Osteoblast (primary cell): ENCODE data around the gene ZNHIT2. TPM values are rescaled to one million over a fixed set of nuclear protein-coding genes. Genes with fewer than 3 reads are reported as not detected.

Source experiments
- DNase-seq: peaks from one replicate; pipeline ENCODE4 v3.0.0; 2011; ENCODE audit warnings: low spot score, mixed read lengths; ENCODE audit not compliant: insufficient read length; ENCODE audit errors: missing footprints
- H2AFZ ChIP-seq: 2 replicates; pipeline ENCODE4 v1.6.0; 2011; ENCODE audit warnings: mild to moderate bottlenecking, low read length
- H3K27ac ChIP-seq: 2 replicates; pipeline ENCODE4 v1.5.1; 2011; ENCODE audit warnings: mild to moderate bottlenecking, low read depth, low read length, moderate library complexity
- H3K27me3 ChIP-seq: 2 replicates; pipeline ENCODE4 v1.6.0; 2012; ENCODE audit warnings: mild to moderate bottlenecking, control low read depth, inconsistent platforms, low read length, moderate library complexity; ENCODE audit not compliant: insufficient read depth
- H3K36me3 ChIP-seq: 2 replicates; pipeline ENCODE4 v1.5.1; 2011; ENCODE audit warnings: mild to moderate bottlenecking, low read length, control low read depth, moderate library complexity; ENCODE audit not compliant: insufficient read depth
- H3K4me1 ChIP-seq: 2 replicates; pipeline ENCODE4 v1.5.1; 2011; ENCODE audit warnings: mild to moderate bottlenecking, low read length, control low read depth, moderate library complexity; ENCODE audit not compliant: insufficient read depth
- H3K4me2 ChIP-seq: 2 replicates; pipeline ENCODE4 v1.6.0; 2011; ENCODE audit warnings: mild to moderate bottlenecking, low read length; ENCODE audit not compliant: insufficient read depth
- H3K4me3 ChIP-seq: fragments of 200-600 bp; sonication (generic); 3 replicates; pipeline ENCODE4 v1.5.1; 2012; ENCODE audit warnings: mild to moderate bottlenecking, low read length, inconsistent platforms; ENCODE audit not compliant: insufficient read depth
- H3K79me2 ChIP-seq: 2 replicates; pipeline ENCODE4 v1.6.0; 2012; ENCODE audit warnings: mild to moderate bottlenecking, low read length, control low read depth, inconsistent platforms; ENCODE audit not compliant: insufficient read depth
- H3K9me3 ChIP-seq: 2 replicates; pipeline ENCODE4 v1.5.1; 2011; ENCODE audit warnings: low read depth, low read length, control low read depth
- H4K20me1 ChIP-seq: 2 replicates; pipeline ENCODE4 v1.6.0; 2012; ENCODE audit warnings: mild to moderate bottlenecking, low read length, control low read depth; ENCODE audit not compliant: insufficient read depth
- CTCF ChIP-seq: IDR thresholded peaks from 2 replicates; pipeline ENCODE4 v1.5.1; 2011; ENCODE audit warnings: mild to moderate bottlenecking, low read depth, low read length, moderate library complexity; ENCODE audit errors: extremely low read depth
- total RNA-seq: library from RNA; depleted of rRNA; stranded (reverse); fragments of >200 nt; gene quantifications from 2 replicates; pipeline ENCODE4 v1.2.3, GENCODE V29; 2012

ZNHIT2 gene
- total RNA-seq, 1 donor: 12.3 TPM

- Histone ChIP-seq H3K27ac (no peak overlapping the region), H3K79me2 (peaks cover 9% of the 10 kb centered on the region), H3K36me3 (peaks cover 3% of the 10 kb centered on the region), H3K4me1 (peaks cover 14% of the 10 kb centered on the region), H3K9me3 (no peaks in the 10 kb centered on the region), H4K20me1 (peaks cover 15% of the 10 kb centered on the region), H3K4me2 (no peak overlapping the region), H3K27me3 (no peaks in the 10 kb centered on the region), H3K4me3 (no peak overlapping the region), H2AFZ (no peak overlapping the region)
- no peak for TF ChIP-seq CTCF
- no peak for DNase-seq
These were observed 8.0 kb downstream of the ZNHIT2 start for GRCh38 chr11:65109231-65110198.

- no peak overlapping the region for H3K4me3 ChIP-seq
- no peak overlapping the region for H2AFZ ChIP-seq
- no peak for DNase-seq
- no peak for TF ChIP-seq CTCF
- peaks cover 3% of the 10 kb centered on the region for H3K36me3 ChIP-seq
- H3K4me2 ChIP-seq: no peak overlapping the region
- peaks cover 14% of the 10 kb centered on the region for H3K4me1 ChIP-seq
- H3K9me3 ChIP-seq: no peaks in the 10 kb centered on the region
- H3K79me2 ChIP-seq: peaks cover 13% of the 10 kb centered on the region
- H3K27ac ChIP-seq: no peak overlapping the region
- H4K20me1 ChIP-seq: peaks cover 15% of the 10 kb centered on the region
- H3K27me3 ChIP-seq: no peaks in the 10 kb centered on the region
These were observed 8.9 kb downstream of the ZNHIT2 start for GRCh38 chr11:65108469-65109123.

- H3K4me1 ChIP-seq: peaks cover 10% of the 10 kb centered on the region
- no peak for TF ChIP-seq CTCF
- no peak overlapping the region for H3K27ac ChIP-seq
- no peak overlapping the region for H3K4me3 ChIP-seq
- no peak overlapping the region for H3K4me2 ChIP-seq
- H2AFZ ChIP-seq: no peak overlapping the region
- H3K27me3 ChIP-seq: no peaks in the 10 kb centered on the region
- no peaks in the 10 kb centered on the region for H3K9me3 ChIP-seq
- DNase-seq: no peak
- H3K36me3 ChIP-seq: peaks cover 3% of the 10 kb centered on the region
- peaks cover 17% of the 10 kb centered on the region for H3K79me2 ChIP-seq
- peaks cover 15% of the 10 kb centered on the region for H4K20me1 ChIP-seq
These were observed 9.6 kb downstream of the ZNHIT2 start for GRCh38 chr11:65107751-65108468.

- DNase-seq: no peak
- no peak overlapping the region for H2AFZ ChIP-seq
- TF ChIP-seq CTCF: no peak
- no peak overlapping the region for H3K4me3 ChIP-seq
- peaks cover 15% of the 10 kb centered on the region for H4K20me1 ChIP-seq
- H3K36me3 ChIP-seq: peaks cover 3% of the 10 kb centered on the region
- H3K79me2 ChIP-seq: peaks cover 17% of the 10 kb centered on the region
- H3K4me1 ChIP-seq: peaks cover 9% of the 10 kb centered on the region
- H3K27me3 ChIP-seq: no peaks in the 10 kb centered on the region
- no peaks in the 10 kb centered on the region for H3K9me3 ChIP-seq
- no peak overlapping the region for H3K4me2 ChIP-seq
- no peak overlapping the region for H3K27ac ChIP-seq
These were observed 10.4 kb downstream of the ZNHIT2 start for GRCh38 chr11:65107078-65107477.
